HepG2 (cell line): ENCODE data around the gene TULP3. TPM values are rescaled to one million over a fixed set of nuclear protein-coding genes. Genes with fewer than 3 reads are reported as not detected.
A peak's percentile ranks its signal among the peaks of the same experiment; 100 is the strongest.

Experiments
- ADNP ChIP-seq: sonication (generic); formaldehyde crosslinking; IDR thresholded peaks from 2 replicates; pipeline ENCODE4 v1.4.0; 2020; ENCODE audit warnings: missing genetic modification reagents
- AKNA ChIP-seq: sonication (generic); formaldehyde crosslinking; IDR thresholded peaks from 2 replicates; pipeline ENCODE4 v1.4.0; 2020; ENCODE audit warnings: missing genetic modification reagents, borderline replicate concordance
- ASH2L ChIP-seq: fragments of 300-600, 200-600 bp; sonication (generic); IDR thresholded peaks from 2 replicates; pipeline ENCODE4 v1.7.0; 2017; ENCODE audit warnings: low read depth, mild to moderate bottlenecking, moderate library complexity, mixed read lengths, low read length; ENCODE audit not compliant: insufficient read length
- CENPT ChIP-seq: sonication (generic); formaldehyde crosslinking; IDR thresholded peaks from 2 replicates; pipeline ENCODE4 v1.8.0; 2022; ENCODE audit warnings: low read depth, mild to moderate bottlenecking, moderate library complexity, missing genetic modification reagents
- NONO ChIP-seq, 2 experiments: fragments of 450-650 bp in 1 of 2; sonication (generic) in 1 of 2; formaldehyde crosslinking in 1 of 2; IDR thresholded peaks in 1 of 2; conservative IDR thresholded peaks in 1 of 2; 2 replicates each; pipeline versions ENCODE4 v1.6.1 to v1.8.0; 2017 to 2022; ENCODE audit warnings: mild to moderate bottlenecking in 1 of 2, missing genetic modification reagents in 1 of 2, moderate library complexity in 1 of 2
- RELA ChIP-seq: sonication (generic); formaldehyde crosslinking; IDR thresholded peaks from 2 replicates; pipeline ENCODE4 v1.4.0; 2020; ENCODE audit warnings: missing genetic modification reagents
- THYN1 ChIP-seq: sonication (generic); formaldehyde crosslinking; IDR thresholded peaks from 2 replicates; pipeline ENCODE4 v1.8.1; 2023; ENCODE audit warnings: low read depth, mild to moderate bottlenecking, moderate library complexity, missing genetic modification reagents, borderline replicate concordance
- ZNF251 ChIP-seq: sonication (generic); formaldehyde crosslinking; IDR thresholded peaks from 2 replicates; pipeline ENCODE4 v1.9.0; 2021; ENCODE audit warnings: mild to moderate bottlenecking, missing genetic modification reagents
- ZNF562 ChIP-seq: sonication (generic); formaldehyde crosslinking; IDR thresholded peaks from 2 replicates; pipeline ENCODE4 v1.8.0; 2022; ENCODE audit warnings: missing genetic modification reagents, borderline replicate concordance
- ZNF572 ChIP-seq: sonication (generic); formaldehyde crosslinking; IDR thresholded peaks from 2 replicates; pipeline ENCODE4 v1.5.1; 2020; ENCODE audit warnings: mild to moderate bottlenecking, missing genetic modification reagents
- ZNF691 ChIP-seq: sonication (generic); formaldehyde crosslinking; IDR thresholded peaks from 2 replicates; pipeline ENCODE4 v1.4.0; 2020; ENCODE audit warnings: missing genetic modification reagents, low read depth, mild to moderate bottlenecking, borderline replicate concordance
- ZNF878 ChIP-seq: sonication (generic); formaldehyde crosslinking; IDR thresholded peaks from 2 replicates; pipeline ENCODE4 v1.8.1; 2023; ENCODE audit warnings: mild to moderate bottlenecking, missing genetic modification reagents, moderate library complexity
- ZUFSP ChIP-seq: sonication (generic); formaldehyde crosslinking; IDR thresholded peaks from 2 replicates; pipeline ENCODE4 v1.9.0; 2021; ENCODE audit warnings: missing genetic modification reagents, mild to moderate bottlenecking, borderline replicate concordance
- polyA plus RNA-seq, 8 experiments: library from polyadenylated mRNA; depleted of rRNA in 3 of 8; stranded (reverse) in 7 of 8; unstranded in 1 of 8; fragments of >200 nt; fragmentation: Illumina TruSeq in 4 of 8; extraction: Trizol in 4 of 8; gene quantifications; 2 replicates each; pipeline versions ENCODE4 v1.2.1 to v1.2.3, GENCODE V29; 2011 to 2016; ENCODE audit warnings: low read depth in 4 of 8, missing spikeins in 1 of 8, mixed read lengths in 1 of 8; ENCODE audit not compliant: insufficient read depth in 1 of 8
- total RNA-seq, 5 experiments: library from RNA; depleted of rRNA; stranded (reverse); fragments of >200 nt; fragmentation: Illumina TruSeq; extraction: Trizol; gene quantifications; 2 replicates each; pipeline ENCODE4 v1.2.3, GENCODE V29; 2016; ENCODE audit warnings: low read depth in 1 of 5
- TF ChIP-seq, protein P1 (sequence below): sonication (generic); formaldehyde crosslinking; IDR thresholded peaks from 2 replicates; pipeline ENCODE4 v1.5.0; 2020; ENCODE audit warnings: missing genetic modification reagents, mild to moderate bottlenecking, borderline replicate concordance
- TF ChIP-seq, protein P2 (sequence below): IDR thresholded peaks from 2 replicates; pipeline ENCODE4 v1.6.1; 2016; ENCODE audit warnings: missing genetic modification reagents, missing compliant biosample characterization
- TF ChIP-seq, protein P3 (sequence below): sonication (generic); formaldehyde crosslinking; IDR thresholded peaks from 2 replicates; pipeline ENCODE4 v1.5.0; 2020; ENCODE audit warnings: missing genetic modification reagents
- TF ChIP-seq, protein P4 (sequence below): sonication (generic); formaldehyde crosslinking; IDR thresholded peaks from 2 replicates; pipeline ENCODE4 v1.4.0; 2020; ENCODE audit warnings: missing genetic modification reagents

The TULP3 gene
- total and polyA plus RNA-seq, 2 of the 13 experiments (the other 11 are each of a cell fraction or from before 2014, with no cell fraction given): 11.2 to 13.2 TPM

GRCh38 chr12:2963154-2963759 lies 72.6 kb downstream of the TULP3 start (continued):
- TF ChIP-seq, protein P1, sequence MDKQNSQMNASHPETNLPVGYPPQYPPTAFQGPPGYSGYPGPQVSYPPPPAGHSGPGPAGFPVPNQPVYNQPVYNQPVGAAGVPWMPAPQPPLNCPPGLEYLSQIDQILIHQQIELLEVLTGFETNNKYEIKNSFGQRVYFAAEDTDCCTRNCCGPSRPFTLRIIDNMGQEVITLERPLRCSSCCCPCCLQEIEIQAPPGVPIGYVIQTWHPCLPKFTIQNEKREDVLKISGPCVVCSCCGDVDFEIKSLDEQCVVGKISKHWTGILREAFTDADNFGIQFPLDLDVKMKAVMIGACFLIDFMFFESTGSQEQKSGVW (CRISPR knock-in tag): no peak
- TF ChIP-seq NONO (IDR thresholded peaks at IDR 0.05) (no peak), NONO (CRISPR knock-in tag; conservative IDR thresholded peaks at IDR 0.05) (peak; percentile 35; the same call in 1 of the 2 replicates), ASH2L (peak; percentile 76), ZNF572 (CRISPR knock-in tag) (0 out of 2 replicates have a peak, but pooled peaks have one; percentile 5), AKNA (CRISPR knock-in tag) (no peak), ZNF251 (CRISPR knock-in tag) (no peak), CENPT (no peak), THYN1 (CRISPR knock-in tag) (no peak), ZNF878 (CRISPR knock-in tag) (no peak), RELA (CRISPR knock-in tag) (no peak), ZUFSP (no peak), ZNF562 (CRISPR knock-in tag) (no peak), ADNP (CRISPR knock-in tag) (no peak), ZNF691 (CRISPR knock-in tag) (peak; percentile 13; the same call in 1 of the 2 replicates)
- TF ChIP-seq, protein P2, sequence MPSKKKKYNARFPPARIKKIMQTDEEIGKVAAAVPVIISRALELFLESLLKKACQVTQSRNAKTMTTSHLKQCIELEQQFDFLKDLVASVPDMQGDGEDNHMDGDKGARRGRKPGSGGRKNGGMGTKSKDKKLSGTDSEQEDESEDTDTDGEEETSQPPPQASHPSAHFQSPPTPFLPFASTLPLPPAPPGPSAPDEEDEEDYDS (CRISPR knock-in tag): peak; percentile 31
- TF ChIP-seq, protein P3, sequence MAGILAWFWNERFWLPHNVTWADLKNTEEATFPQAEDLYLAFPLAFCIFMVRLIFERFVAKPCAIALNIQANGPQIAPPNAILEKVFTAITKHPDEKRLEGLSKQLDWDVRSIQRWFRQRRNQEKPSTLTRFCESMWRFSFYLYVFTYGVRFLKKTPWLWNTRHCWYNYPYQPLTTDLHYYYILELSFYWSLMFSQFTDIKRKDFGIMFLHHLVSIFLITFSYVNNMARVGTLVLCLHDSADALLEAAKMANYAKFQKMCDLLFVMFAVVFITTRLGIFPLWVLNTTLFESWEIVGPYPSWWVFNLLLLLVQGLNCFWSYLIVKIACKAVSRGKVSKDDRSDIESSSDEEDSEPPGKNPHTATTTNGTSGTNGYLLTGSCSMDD (CRISPR knock-in tag): no peak
- TF ChIP-seq, protein P4, sequence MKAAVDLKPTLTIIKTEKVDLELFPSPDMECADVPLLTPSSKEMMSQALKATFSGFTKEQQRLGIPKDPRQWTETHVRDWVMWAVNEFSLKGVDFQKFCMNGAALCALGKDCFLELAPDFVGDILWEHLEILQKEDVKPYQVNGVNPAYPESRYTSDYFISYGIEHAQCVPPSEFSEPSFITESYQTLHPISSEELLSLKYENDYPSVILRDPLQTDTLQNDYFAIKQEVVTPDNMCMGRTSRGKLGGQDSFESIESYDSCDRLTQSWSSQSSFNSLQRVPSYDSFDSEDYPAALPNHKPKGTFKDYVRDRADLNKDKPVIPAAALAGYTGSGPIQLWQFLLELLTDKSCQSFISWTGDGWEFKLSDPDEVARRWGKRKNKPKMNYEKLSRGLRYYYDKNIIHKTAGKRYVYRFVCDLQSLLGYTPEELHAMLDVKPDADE (CRISPR knock-in tag): no peak
